DMS153 (cell line): ENCODE results near the gene ST14.
"Not testable (repeated sequence)": the region's sequence is repeated elsewhere in the genome, so short reads cannot be mapped to it uniquely, and the experiment has no call there.

Experiments
- DNase-seq: peaks from one replicate; lab custom pipeline; 2025; lab: John Stamatoyannopoulos, UW

Gene ST14

DNA sequence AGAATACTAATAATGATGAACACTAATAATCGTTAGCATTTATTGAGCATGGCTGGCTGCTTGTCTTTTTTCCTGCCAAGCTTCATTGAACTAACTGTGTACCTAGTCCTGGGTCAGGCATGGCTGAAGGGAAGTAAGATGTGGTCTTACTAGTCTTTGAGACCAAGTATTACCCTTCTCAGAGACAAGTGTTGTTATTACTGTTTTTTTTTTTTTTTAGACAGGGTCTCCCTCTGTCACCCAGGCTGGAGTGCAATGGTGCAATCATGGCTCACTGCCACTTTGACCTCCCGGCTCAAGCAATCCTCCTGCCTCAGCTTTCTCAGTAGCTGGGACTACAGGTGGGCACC is 4.6 kb downstream of the ST14 start:
- DNase-seq, result no peak

DNA sequence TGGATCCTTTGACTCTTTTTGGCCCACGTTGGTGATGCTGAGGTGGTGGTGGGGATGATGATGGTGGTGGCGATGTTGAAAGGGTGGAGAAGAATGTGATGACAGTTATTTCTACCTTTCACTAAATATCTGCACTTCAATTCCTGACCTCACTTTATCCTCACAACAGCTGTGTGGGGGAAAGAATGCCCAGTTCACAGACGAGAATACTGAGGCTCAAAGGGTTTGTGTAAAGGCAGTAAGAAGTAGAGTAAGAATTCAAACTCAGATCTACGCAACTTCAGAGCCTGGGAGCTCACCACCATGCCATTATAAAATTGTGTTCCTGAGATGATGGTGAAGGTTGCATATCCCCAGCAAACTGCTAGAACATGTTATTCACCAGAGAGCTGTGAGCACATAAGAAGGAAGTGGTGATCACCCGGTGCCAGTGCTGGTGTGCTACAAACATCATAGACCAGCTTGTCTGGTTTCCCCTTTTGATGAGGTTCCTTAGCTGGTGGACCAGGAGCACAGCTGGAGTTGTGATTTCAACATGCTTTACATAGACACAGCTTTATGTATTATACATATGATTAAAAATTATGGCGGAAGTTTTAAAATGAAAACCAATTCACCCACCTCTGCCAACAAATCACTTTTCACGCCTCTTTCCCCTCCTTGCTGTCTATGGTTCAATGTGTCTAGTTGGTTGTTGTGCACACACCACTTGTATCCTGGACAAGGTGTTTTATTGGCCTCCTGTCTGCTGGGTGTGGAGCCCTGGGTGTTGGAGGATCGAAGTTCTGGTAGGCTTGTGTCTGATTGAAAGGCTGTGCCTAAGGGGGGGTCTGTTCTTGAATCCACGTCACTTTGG is 6.2 kb downstream of the ST14 start:
- DNase-seq, result no peak

DNA sequence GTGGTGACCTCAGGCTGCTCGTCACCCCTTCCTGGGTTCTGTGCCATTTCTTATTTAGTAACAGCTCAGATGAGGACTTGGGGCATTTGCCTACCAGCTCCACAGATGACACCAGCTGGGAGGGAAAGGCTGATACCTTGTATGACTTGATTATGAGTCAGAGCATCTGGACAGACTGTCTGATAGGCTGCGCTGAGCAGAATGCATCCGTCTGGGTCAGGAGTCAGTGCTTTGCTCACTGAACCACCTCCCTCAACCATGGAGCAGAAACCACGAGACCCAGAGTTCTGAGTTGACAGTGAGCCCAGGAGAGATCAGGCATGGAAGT is 6.8 kb downstream of the ST14 start:
- no peak for DNase-seq

DNA sequence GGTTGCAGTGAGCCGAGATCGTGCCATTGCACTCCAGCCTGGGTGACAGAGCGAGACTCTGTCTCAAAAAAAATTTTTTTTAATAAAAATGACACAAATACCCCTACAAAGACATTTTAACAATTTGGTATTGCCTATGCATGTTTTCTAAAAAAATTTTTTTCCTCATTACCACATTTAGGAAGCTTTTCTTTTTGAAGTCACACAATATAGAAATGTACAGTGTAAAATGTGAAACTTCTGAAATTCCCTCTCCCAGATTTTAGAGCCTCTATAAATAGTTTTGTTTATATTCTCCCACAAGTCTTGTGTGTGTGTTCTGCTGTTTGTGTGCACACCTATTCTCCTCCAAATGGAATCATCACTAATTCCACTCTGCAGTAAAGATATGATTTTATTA is 7.6 kb downstream of the ST14 start:
- DNase-seq, result no peak

DNA sequence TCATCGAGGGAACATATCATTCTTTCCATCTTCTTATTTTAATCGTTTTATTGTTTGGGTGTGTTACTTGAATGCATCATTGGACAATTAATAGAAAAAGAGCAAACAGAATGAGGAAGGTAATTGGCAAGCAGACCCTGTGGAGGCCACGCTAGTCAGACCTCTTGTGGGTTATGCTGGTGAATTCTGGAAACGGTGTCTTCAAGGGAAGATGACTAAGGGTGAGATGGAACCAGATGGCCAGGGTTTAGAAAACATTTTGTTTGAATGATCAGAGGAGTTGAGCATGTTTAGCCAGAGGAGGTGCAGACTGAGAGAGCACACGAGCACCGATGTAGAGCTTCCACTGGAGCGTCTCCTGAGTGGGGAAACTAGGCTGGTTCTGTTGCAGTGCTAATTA is 8.5 kb downstream of the ST14 start:
- DNase-seq, result no peak

DNA sequence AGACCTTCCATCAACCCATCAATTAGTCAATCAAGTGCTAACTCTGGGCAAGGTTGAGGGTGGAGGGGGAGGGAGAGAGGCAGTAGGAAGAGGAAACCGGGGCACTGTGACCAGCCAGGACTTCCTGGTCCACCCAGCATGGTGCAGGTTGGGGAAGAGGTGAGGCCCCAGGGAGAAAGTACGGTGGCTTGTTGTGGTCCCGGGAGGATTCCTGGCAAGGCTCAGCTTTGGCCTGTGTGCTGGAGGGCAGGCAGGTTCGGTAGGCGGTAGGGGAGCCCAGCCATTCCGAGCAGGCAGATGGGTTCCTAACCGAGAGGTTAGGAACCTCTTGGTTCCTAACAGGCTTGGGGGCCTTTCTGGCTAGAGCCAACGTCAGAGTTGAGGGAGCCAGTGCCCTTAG is 10.8 kb downstream of the ST14 start:
- no peak for DNase-seq

DNA sequence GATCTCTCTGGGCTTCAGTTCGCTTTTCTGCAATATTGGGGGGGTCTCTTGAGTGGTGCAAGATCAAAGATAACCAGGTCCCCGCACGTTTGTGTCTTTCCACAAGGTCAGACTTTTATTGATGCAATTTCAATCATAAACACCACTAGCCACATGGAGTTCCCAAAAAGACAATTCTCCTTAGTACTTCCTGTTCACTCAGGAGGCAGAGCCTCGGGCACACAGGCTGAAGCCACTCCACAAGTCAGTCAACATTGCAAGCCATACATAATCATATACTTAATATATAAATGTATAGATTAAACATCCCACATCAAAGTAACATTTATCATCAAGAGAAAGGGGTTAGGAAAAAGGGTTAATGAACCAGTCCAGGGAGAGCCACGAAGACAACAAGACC is 12.0 kb downstream of the ST14 start:
- no peak for DNase-seq

DNA sequence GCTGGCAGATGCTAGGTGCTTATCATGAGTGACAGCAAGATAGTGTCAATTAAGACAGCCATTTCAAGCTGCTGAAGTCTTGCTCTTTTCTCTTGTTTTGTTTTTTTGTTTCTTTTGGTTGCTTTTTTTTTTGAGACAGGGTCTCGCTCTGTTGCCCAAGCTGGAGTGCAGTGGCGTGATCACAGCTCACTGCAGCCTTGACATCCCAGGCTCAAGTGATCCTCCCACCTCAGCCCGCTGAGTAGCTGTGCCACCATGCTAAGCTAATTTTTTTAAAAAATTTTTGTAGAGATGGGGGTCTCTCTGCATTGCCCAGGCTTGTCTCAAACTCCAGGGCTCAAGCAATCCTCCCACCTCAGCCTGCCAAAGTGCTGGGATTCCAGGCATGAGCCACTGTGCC is 12.4 kb downstream of the ST14 start:
- not testable (repeated sequence) for DNase-seq

DNA sequence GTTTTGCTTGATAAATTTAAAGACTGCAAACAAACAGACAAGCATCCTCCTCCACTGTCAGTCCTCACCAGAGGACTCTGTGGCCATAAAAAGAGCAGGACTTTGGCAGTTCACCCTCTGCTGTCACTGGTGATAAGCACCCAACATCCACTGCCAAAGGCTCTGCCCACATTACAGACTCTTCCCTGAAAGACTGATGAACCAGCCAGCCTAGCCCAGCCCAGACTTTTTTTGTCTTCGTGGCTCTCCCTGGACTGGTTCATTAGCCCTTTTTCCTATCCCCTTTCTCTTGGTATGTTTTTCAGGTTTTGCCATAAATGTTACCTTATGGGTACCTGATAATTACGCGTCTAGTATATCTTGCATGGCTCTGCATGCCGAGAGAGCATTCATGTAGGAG is 15.1 kb downstream of the ST14 start:
- no peak for DNase-seq

DNA sequence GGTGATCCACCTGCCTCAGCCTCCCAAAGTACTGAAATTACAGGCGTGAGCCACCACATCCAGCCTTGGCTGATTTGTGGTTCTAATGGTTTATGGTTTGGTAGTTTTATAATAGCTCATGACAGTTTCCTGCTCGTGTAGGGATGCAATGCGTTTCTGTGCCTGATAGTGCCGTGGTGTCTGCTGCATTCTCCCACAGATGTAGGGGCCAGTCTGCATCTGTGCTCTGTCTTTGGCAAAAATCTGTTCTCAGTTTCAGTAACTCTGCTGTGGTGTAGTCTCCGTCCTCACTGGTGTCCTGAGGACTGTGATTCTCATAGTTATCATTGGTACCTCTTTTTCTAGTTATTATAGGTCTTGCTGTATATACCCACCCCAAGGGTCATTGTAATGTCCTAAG is 16.3 kb downstream of the ST14 start:
- DNase-seq, result no peak

DNA sequence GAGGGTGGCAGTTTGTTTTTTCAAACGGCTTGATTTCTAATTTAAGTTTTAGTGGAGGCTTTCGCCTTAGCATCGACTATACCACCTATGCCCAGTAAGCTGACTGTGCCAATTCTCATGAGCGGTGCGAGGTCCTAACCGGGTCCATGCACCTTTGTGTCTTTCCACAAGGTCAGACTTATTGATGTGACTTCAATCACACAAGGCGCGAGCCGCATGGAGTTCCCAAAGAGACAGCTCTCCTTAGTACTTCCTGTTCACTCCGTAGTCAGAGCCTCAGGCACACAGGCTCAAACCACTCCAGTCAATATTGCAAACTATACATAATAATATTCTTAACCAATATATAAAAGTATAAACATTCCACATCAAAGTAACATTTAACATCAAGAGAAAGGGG is 18.2 kb downstream of the ST14 start:
- DNase-seq, result peak; percentile 27

DNA sequence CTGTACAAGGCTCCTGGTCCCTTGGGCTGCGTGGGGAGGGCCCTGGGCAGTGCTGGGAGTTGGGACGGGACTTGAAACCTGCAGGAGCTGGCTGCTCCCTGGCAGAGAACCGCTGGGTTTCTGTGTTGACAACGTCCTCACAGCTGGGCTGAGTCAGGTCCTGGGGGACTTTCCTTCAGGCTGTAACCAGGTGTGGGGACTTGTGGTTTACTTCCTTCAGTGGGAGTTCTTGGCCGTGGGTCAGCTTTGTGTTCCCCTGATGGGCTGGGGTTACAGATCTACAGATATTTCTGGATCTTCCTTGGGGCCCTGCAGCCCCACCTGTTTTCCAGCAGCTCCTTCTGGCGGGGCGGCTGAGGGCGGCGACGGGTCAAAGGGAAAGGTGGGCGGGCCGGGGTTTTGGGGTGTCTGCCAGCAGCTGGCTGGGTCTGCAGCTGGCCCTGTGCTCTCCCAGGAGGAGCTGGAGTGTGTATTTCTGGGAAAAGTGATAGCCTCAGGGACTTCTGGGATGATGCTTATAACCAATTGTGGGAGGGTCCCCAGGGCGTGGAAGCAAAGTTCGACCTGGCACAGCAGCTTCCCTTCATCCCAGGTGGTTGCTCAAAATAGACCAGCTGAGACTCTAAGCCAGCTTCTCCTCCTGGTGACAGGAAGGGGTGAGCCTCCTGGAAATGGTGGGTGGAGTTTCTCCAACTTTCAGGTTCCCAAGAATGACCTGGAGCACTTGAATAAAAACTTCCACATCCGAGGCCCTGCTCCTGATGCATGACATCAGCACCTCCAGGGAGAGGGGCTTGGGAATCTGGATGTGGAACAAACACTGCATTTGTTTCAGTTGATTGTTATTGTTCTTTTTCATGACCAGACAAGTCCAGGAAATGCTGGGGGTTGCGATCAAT is 19.1 kb downstream of the ST14 start:
- peak; percentile 30 for DNase-seq

DNA sequence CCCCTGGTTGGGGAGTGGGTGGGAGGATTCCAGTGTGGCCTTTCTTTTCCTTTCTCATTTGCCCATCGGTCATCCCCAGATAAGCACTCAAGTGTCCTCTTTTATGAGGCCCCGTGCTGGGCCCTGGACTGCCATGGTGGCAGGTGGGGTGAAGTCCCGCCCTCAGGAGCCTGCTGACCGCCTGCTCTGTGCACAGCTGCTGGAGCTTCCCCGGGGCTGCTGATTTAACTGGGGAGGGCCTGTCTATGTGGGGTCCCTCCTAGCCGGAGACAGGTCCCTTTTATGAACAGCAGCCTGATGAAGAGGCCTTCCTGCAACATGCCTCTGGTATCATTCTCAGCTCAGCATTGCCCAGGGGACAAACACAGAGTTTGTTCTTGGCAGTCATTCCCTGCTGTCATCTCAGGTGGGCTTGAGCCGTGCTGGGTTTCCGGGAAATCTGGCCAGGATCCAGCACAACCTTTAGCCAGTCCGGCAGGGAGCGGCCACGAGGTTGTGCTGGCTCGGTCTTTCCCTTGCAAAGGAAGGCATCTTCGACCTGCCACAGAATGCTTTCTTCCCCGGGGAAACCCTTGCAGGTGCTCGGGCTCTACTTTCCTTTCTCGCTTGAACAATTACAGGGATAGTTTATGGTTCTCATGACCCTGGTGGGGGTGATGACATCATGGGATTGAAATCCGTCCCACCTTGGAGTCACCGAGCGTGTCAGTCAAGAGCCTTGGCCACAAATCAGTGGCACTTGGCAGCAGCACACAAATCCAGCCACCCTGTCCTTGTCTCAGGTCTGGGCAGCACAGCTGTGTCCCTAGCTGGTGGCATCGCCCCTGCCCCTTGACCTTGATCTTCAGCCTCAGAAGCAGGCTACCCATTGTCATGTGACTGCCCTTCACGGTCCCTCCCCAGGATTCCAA is 20.1 kb downstream of the ST14 start:
- no peak for DNase-seq

DNA sequence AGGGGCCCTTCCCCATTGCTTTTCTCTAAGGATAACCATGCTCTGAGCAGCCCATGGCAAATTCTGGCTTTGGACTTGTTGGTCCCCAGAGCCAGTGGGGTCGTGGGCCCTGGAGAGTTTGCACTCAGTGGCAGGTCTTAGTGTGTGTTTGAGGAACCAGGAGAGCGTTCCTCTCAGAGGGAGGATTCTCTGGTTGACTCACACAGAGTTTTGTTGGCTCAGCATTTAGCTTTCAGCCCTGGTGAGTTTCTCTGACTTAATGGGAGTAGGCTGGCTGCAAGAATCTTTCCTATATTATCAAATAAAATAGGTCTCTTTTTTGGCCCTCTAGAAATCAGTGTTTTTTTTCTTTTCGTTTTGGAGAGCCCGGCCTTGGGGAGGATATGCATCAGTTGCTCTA is 20.9 kb downstream of the ST14 start:
- peak; percentile 45 for DNase-seq

DNA sequence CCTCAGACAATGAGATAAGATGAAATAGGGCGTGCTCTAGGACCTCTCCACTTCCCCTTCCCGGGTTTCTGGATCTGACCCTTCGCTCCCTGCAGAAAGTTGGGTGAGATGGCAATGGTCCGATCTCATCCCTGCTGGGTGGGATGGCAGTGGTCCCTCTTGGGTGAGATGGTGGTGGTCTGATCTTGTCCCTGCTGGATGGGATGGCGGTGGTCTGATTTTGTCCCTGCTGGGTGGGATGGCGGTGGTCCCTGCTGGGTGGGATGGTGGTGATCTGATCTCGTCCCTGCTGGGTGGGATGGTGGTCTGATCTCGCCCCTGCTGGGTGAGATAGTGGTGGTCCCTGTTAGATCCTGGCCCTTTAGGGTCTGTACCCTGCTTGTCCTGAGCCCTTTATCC is 21.3 kb downstream of the ST14 start:
- DNase-seq, result no peak

DNA sequence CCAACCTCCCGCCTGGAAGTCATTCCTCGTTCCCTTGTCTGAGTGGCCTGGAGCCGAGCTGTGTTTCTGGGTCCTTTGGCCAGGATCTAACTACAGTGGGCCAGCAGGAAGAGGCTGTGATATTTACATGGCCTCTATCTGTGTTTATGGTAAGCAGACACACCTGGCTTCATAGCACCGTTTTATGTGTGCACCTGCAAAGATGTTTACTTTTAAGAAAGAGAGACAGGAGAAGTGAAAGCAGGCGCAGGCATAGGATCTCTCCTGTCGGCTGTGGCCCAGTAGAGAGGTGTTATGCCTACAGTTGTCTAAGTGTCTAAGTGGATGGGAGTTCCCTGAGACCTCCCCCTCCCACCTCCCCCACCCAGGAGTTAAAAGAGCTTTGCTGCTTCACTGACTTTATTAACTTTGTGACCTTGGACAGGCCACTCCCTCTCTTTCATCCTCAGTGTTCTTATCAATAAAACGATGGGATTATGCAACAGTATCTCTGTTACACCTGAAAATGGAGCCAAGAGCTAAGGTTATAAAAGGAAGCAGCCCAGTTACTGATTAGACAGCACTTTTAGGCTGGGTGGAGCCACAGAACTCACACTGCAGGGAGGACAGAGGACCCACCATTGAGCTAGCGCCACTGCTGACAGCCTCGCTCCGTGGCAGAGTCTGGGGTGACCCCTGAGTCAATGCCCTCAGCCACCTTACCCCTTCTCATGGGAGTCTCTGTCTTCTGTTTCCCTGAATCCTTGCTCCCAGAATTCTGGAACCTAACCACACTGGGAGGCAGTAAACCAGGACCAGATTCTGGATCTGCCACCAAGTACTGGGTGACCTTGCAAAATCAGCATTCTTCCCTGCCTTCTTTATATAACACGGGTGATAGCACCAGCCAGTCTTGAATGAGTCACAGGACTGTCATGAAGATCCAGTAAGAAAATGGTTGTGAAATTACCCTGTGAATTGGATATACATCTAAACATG is 22.0 kb downstream of the ST14 start:
- DNase-seq, result peak; percentile 97

DNA sequence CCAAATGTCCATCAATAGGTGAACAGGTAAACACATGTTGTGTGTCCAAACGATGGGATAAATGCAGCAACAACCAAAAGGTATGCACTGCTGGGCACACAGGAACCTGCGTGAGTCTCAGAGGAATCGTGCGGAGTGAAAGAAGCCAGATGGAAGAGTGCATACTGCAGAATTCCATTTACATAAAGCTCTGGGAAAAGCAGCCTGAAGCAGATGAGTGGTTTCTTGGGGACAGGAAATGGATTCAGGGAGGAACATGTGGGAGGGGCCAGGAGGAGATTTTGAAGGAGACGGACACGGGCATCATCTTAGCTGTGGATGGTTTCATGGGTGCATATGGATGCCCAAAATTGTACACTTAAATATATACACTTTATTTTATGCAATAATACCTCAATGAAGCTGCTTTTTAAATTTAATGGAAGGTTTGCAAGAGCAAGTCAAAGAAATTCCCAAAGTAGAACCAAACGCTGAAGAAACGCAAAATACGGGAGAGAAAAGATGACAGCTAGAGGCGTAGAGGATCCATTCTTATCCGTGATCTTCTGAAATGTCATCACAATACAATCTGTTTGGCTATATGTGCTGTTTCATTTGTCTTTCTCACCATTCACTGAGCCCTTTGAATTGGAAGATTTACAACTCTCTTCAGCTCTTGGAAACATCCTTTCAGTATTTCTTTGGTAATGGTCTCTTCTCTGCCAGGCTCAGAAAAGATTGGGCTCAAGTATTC is 24.5 kb downstream of the ST14 start:
- no peak for DNase-seq

DNA sequence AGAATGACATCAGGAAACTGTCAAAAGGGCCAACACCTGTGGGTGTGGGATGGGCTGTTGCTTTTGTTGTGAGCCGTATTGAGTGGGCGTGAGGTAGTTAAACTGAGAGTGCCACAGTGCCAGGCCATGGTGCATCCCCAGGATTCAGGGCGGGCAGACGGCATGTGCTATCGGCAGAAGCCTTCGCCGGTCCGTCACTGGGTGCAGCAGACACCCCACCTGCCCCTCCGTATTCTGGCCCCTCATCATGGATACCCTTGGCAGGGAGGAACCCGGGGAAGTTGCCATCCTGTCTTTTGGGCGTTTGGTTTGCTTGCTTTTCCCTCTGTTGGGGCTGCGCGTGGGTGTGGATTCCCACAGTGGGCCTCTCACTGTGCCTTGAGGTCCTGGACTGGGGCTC is 27.5 kb downstream of the ST14 start:
- no peak for DNase-seq

DNA sequence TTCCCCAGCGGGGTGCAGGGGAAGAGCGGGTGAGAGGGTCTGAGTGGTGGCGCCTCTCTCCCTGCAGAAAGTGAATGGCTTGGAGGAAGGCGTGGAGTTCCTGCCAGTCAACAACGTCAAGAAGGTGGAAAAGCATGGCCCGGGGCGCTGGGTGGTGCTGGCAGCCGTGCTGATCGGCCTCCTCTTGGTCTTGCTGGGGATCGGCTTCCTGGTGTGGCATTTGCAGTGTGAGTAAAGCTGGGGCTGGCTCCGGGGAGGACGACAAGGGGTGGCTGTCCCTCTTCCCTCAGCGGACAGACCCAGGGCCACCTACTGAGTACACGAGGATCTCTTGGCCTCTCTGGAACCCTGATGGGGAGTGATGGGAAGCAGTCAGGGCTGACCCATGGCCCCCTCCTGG is 28.5 kb downstream of the ST14 start:
- DNase-seq, result no peak

DNA sequence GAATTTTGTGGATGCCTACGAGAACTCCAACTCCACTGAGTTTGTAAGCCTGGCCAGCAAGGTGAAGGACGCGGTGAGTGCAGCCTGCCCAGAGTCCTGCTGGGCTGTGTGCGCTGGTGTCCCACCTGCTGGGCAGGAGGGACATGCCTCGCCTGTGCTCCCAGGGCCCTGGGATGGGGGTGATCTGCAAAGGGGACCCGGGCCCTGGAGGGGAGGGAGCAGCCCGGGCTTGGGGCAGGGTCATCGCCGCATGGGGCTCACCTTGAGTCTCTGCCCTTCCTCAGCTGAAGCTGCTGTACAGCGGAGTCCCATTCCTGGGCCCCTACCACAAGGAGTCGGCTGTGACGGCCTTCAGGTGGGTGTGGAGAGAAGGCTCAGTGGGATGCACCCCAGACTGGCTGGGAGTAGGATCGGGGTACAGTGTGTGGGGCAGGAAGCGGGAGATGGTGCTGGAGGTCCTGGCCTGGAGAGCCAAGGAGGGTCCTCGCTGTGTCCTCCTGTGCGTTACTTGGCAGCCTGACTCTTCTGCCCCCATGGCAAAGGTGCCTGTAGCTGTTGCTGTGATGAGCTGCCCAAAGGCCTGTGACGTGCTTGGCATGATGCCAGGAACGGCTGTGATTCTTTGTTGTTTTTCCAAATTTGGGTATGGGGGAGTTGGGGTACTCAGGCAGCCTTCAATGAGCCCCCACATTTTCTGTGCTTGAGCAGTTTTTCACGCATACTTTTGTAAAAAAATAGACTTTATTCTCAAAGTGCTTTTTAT is 29.2 kb downstream of the ST14 start:
- DNase-seq, result no peak
